ENCODE data around the gene TMPRSS7. TPM values are rescaled to one million over a fixed set of nuclear protein-coding genes. Genes with fewer than 3 reads are reported as not detected.

TMPRSS7 gene
- total and polyA plus RNA-seq, 10 donors: not detected

DNA sequence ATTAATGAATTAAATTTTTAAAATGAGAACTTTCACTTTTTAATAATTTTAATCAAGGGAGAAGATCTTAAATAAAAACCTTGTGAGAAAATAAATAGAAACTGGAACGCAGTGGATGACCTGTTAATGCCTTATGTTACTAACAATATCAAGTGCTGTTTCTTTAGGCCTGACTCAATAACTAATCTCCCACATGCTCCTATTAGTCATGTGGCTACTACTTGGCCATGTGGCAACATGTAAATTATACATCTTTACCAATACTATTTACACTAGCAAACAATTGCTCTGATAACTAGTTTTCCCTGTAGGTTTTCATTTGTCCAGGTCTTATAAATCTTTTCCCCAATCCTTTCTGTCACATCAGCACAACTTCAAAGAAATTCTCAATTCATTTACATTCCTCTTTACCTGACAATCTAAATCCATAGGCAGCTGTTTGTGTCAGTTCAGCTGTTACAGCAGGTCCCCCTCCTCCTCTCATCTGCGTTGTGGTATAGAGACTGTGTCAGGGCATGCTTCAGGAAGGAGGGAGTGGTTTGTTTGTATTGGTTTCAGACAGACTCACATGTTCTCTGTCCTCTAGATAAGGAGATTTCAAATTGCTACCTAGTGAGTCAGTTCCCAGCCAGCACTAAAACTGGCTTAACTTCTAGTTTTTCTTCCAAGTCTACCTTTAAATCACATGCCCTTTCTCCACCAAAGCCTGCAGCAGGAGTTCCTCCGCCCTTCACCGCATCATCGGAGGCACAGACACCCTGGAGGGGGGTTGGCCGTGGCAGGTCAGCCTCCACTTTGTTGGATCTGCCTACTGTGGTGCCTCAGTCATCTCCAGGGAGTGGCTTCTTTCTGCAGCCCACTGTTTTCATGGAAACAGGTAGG, 40.3 kb downstream of the TMPRSS7 start:
- H3K36me3 ChIP-seq: no peaks in the 10 kb centered on the region
- DNase-seq: peak; percentile 69
- intact Hi-C loops (cut with DNase I; ENCODE audit: low total_unique reads): no loop called here
- H3K4me1 ChIP-seq: no peaks in the 10 kb centered on the region
- H3K9me3 ChIP-seq: no peaks in the 10 kb centered on the region
- peaks cover 0 to 14% (median 0%) of the 10 kb centered on the region in 7 donors for H3K27me3 ChIP-seq (replicated peaks in 1 of 7)
- H3K4me3 ChIP-seq: no peak overlapping the region
- WGBS, 5 donors: 61 to 67% (median 64%) methylated on average over 6 of the region's 6 CpGs
- no peak overlapping the region for H3K27ac ChIP-seq
- no peak for TF ChIP-seq POLR2A (IDR thresholded peaks at IDR 0.05)
- no peak for TF ChIP-seq POLR2AphosphoS5 (IDR thresholded peaks at IDR 0.05)

DNA sequence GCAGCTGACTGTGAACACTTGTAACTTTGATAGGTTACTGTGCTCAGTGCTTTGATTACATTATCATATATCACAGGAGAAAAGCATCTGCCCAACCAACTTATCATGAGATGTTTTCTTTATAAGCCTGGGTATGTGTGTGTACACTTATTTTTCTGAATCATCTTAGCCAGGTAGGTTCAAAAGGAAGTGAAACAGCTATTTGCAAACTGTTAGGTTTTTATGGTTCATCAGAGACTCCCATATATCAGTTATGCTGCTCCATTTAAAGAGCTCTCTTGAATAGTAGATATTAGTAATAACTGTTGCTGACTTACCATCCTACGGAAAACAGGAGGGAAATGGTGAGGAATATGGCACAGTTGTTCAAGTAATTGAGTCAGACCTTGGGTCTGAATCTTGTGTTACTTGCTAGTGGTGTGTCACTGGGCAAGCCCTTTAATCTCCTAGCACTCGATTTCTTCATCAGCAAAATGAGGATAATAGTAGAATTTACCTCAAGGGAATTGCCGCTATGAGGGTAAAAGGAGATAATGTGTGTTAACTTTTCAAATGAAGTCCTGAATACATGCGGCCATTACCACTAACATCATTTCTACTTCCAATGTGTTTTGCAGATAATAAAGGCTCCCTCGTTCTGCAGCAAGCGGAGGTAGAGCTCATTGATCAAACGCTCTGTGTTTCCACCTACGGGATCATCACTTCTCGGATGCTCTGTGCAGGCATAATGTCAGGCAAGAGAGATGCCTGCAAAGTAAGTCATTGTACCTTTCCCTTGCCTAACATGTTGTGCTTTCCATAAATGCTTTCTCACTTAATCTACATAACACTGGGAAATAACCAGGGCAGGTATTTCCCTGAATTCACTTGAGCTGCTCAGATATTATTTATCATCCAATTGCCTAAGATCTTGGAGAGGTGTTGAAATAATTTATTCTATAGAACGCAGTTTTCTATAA, 43.9 kb downstream of the TMPRSS7 start:
- H3K4me3 ChIP-seq: no peak overlapping the region
- no peak overlapping the region for H3K27ac ChIP-seq
- WGBS, 5 donors: 82 to 90% (median 84%) methylated on average over 10 of the region's 10 CpGs
- no peak for TF ChIP-seq POLR2A (IDR thresholded peaks at IDR 0.05)
- no peak for TF ChIP-seq POLR2AphosphoS5 (IDR thresholded peaks at IDR 0.05)
- TF ChIP-seq, protein P1, sequence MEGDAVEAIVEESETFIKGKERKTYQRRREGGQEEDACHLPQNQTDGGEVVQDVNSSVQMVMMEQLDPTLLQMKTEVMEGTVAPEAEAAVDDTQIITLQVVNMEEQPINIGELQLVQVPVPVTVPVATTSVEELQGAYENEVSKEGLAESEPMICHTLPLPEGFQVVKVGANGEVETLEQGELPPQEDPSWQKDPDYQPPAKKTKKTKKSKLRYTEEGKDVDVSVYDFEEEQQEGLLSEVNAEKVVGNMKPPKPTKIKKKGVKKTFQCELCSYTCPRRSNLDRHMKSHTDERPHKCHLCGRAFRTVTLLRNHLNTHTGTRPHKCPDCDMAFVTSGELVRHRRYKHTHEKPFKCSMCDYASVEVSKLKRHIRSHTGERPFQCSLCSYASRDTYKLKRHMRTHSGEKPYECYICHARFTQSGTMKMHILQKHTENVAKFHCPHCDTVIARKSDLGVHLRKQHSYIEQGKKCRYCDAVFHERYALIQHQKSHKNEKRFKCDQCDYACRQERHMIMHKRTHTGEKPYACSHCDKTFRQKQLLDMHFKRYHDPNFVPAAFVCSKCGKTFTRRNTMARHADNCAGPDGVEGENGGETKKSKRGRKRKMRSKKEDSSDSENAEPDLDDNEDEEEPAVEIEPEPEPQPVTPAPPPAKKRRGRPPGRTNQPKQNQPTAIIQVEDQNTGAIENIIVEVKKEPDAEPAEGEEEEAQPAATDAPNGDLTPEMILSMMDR (IDR thresholded peaks at IDR 0.05 in 8 of 11, conservative IDR thresholded peaks at IDR 0.05 in 3 of 11): no peak
- no peak for DNase-seq
- H3K9me3 ChIP-seq: no peaks in the 10 kb centered on the region
- no peaks in the 10 kb centered on the region for H3K36me3 ChIP-seq
- intact Hi-C loops (cut with DNase I; ENCODE audit: low total_unique reads): no loop called here
- no peaks in the 10 kb centered on the region for H3K4me1 ChIP-seq
- peaks cover 0 to 14% (median 0%) of the 10 kb centered on the region in 7 donors for H3K27me3 ChIP-seq (replicated peaks in 1 of 7)

DNA sequence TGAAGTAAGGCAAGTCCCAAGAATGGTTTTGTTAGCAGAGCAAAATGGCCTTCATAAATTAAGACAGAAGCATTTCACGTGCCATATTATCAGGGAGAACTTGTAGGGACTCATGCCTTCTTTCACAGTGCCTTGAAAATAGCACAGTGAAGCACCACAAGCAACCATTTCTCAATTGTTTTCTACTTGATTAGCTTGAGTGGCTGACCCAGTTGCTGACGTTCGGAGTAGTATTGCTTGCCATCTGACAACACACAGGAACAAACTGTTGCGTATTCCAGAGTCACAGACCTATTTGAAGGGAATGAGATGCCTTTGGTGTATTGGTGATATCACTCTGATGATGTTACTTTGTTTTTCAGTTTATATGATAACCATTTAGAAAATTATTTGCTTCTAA, 48.7 kb downstream of the TMPRSS7 start:
- Histone ChIP-seq H3K27ac (no peak overlapping the region), H3K9me3 (no peaks in the 10 kb centered on the region), H3K4me1 (peaks cover 3 to 22% (median 17%) of the 10 kb centered on the region in 6 donors), H3K27me3 (replicated peaks in 1 of 7) (peaks cover 0 to 33% (median 23%) of the 10 kb centered on the region in 7 donors), H3K36me3 (no peaks in the 10 kb centered on the region), H3K4me3 (no peak overlapping the region)
- WGBS, 5 donors: 75 to 94% (median 84%) methylated on average over 4 of the region's 4 CpGs
- intact Hi-C loops (cut with DNase I; ENCODE audit: low total_unique reads): no loop called here
- TF ChIP-seq POLR2AphosphoS5 (IDR thresholded peaks at IDR 0.05) (no peak), POLR2A (IDR thresholded peaks at IDR 0.05) (no peak)
- TF ChIP-seq, protein P1 (IDR thresholded peaks at IDR 0.05 in 8 of 11, conservative IDR thresholded peaks at IDR 0.05 in 3 of 11): no peak
- no peak for DNase-seq

DNA sequence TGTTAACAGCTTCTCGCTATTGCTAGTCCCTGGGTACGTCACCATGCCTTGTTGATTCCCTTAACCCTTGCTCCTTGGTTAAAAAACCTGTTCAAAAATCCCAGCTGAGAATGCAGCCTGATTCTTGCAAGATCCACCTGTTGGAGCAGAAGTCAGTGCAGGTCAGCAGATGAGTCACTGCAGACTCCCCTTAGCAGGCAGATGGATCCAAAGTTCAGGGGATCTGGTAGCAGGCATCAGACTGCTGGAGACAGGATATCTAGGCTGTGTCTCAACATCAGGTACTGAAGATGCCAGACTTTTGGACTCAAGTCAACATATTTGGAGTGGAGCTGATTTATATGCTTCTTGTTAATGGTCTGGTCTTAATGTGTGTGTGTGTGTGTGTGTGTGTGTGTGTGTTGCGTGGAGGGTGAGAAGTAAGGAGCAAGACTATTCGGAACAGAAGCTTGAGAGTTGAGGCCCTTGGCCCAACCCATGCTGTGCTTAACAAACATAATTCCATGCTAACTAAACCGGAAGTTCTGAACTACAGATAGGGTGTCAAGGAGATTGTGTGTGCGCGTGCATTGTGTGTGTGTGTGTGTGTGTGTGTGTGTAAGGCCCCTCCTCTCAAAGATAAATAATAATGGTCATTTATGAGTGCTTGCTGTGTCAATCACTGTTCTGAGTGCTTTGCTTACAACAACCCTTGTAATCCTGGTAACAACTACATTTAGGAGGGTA, 50.6 kb downstream of the TMPRSS7 start:
- no peaks in the 10 kb centered on the region for H3K36me3 ChIP-seq
- H3K27ac ChIP-seq: no peak overlapping the region
- intact Hi-C loops (cut with DNase I; ENCODE audit: low total_unique reads): no loop called here
- no peak for DNase-seq
- peaks cover 7 to 29% (median 21%) of the 10 kb centered on the region in 6 donors for H3K4me1 ChIP-seq
- H3K27me3 ChIP-seq (replicated peaks in 1 of 7): peaks cover 0 to 49% (median 23%) of the 10 kb centered on the region in 7 donors
- no peaks in the 10 kb centered on the region for H3K9me3 ChIP-seq
- H3K4me3 ChIP-seq: no peak overlapping the region
- 93 to 98% (median 94%) methylated on average over 7 of the region's 7 CpGs for WGBS, 5 donors
- no peak for TF ChIP-seq POLR2A (IDR thresholded peaks at IDR 0.05)
- TF ChIP-seq, protein P1 (IDR thresholded peaks at IDR 0.05 in 8 of 11, conservative IDR thresholded peaks at IDR 0.05 in 3 of 11): no peak
